A549 (cell line): ENCODE measurements around the gene PPP4R4.

Experiments used
- CHD4 ChIP-seq: fragments of 200-600 bp; sonication (generic); IDR thresholded peaks from 2 replicates; pipeline ENCODE4 v1.6.1; 2016; ENCODE audit warnings: antibody characterized with exemption, mild to moderate bottlenecking, borderline replicate concordance
- CTCF ChIP-seq: fragments of >200 bp; sonication (Bioruptor Twin); formaldehyde crosslinking; IDR thresholded peaks from 3 replicates; pipeline ENCODE4 v1.5.1; 2016
- E2F6 ChIP-seq: IDR thresholded peaks from 2 replicates; pipeline ENCODE4 v1.6.1; 2012; ENCODE audit warnings: low read depth, borderline replicate concordance
- EP300 ChIP-seq, 2 experiments: fragments of >200 bp; sonication (Bioruptor Twin); formaldehyde crosslinking; IDR thresholded peaks; 2 replicates in 1 of 2; 3 replicates in 1 of 2; pipeline ENCODE4 v1.6.1; 2016 to 2017
- JUN ChIP-seq, 2 experiments: fragments of >200 bp; sonication (Bioruptor Twin); formaldehyde crosslinking; IDR thresholded peaks; 2 replicates in 1 of 2; 3 replicates in 1 of 2; pipeline ENCODE4 v1.6.1; 2016 to 2017
- MAFK ChIP-seq: fragments of 450-650 bp; IDR thresholded peaks from 2 replicates; pipeline ENCODE4 v1.6.1; 2014; ENCODE audit not compliant: partially characterized antibody
- MAZ ChIP-seq: fragments of 150-350 bp; IDR thresholded peaks from 2 replicates; pipeline ENCODE4 v1.6.1; 2014; ENCODE audit warnings: antibody characterized with exemption, low read depth, low read length, borderline replicate concordance
- POLR2A ChIP-seq: IDR thresholded peaks from 2 replicates; pipeline ENCODE4 v1.6.1; 2012; ENCODE audit warnings: mild to moderate bottlenecking, low read length
- SMC3 ChIP-seq: fragments of >200 bp; sonication (Bioruptor Twin); formaldehyde crosslinking; IDR thresholded peaks from 3 replicates; pipeline ENCODE4 v1.6.1; 2018; ENCODE audit warnings: inconsistent platforms
- SREBF2 ChIP-seq: fragments of 450-650 bp; IDR thresholded peaks from 2 replicates; pipeline ENCODE4 v1.6.1; 2014; ENCODE audit warnings: mild to moderate bottlenecking, moderate library complexity
- ZC3H11A ChIP-seq: fragments of 450-650 bp; IDR thresholded peaks from 2 replicates; pipeline ENCODE4 v1.6.1; 2014; ENCODE audit warnings: antibody characterized with exemption, mild to moderate bottlenecking
- ZNF302 ChIP-seq: fragments of 250-450 bp; sonication (Bioruptor Pico); IDR thresholded peaks from 2 replicates; pipeline ENCODE4 v1.9.0; 2021; ENCODE audit warnings: inconsistent platforms, mild to moderate bottlenecking, moderate library complexity
- TF ChIP-seq, protein P1 (sequence below): fragments of 200-600 bp; sonication (generic); IDR thresholded peaks from 2 replicates; pipeline ENCODE4 v1.6.1; 2016; ENCODE audit warnings: antibody characterized with exemption, mild to moderate bottlenecking, moderate library complexity

DNA sequence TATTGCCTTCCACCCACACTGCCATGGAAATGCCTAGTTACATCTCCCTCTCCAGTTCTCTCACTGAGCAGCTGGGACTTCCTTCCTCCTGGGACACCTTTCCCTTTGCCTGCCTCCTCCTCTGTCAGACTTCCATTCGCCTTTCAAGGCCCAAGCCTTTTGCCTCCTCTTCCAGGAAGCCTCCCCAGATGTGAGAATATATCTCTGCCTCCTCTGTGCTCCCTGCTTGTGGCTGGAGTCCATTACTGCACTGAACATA is 47.8 kb upstream of the PPP4R4 start:
- TF ChIP-seq CTCF (no peak), ZNF302 (CRISPR knock-in tag) (no peak), CHD4 (no peak), SREBF2 (no peak), MAZ (no peak), JUN (IDR thresholded peaks at IDR 0.05) (no peak), ZC3H11A (no peak), MAFK (no peak), E2F6 (no peak), POLR2A (no peak), EP300 (IDR thresholded peaks at IDR 0.05) (no peak), SMC3 (no peak)
- TF ChIP-seq, protein P1, sequence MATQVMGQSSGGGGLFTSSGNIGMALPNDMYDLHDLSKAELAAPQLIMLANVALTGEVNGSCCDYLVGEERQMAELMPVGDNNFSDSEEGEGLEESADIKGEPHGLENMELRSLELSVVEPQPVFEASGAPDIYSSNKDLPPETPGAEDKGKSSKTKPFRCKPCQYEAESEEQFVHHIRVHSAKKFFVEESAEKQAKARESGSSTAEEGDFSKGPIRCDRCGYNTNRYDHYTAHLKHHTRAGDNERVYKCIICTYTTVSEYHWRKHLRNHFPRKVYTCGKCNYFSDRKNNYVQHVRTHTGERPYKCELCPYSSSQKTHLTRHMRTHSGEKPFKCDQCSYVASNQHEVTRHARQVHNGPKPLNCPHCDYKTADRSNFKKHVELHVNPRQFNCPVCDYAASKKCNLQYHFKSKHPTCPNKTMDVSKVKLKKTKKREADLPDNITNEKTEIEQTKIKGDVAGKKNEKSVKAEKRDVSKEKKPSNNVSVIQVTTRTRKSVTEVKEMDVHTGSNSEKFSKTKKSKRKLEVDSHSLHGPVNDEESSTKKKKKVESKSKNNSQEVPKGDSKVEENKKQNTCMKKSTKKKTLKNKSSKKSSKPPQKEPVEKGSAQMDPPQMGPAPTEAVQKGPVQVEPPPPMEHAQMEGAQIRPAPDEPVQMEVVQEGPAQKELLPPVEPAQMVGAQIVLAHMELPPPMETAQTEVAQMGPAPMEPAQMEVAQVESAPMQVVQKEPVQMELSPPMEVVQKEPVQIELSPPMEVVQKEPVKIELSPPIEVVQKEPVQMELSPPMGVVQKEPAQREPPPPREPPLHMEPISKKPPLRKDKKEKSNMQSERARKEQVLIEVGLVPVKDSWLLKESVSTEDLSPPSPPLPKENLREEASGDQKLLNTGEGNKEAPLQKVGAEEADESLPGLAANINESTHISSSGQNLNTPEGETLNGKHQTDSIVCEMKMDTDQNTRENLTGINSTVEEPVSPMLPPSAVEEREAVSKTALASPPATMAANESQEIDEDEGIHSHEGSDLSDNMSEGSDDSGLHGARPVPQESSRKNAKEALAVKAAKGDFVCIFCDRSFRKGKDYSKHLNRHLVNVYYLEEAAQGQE: no peak
